Fibroblast of lung (primary cell): Measurements from ENCODE around the gene TEX12. TPM values are rescaled to one million over a fixed set of nuclear protein-coding genes. Genes with fewer than 3 reads are reported as not detected.
"Not testable (repeated sequence)": the region's sequence is repeated elsewhere in the genome, so short reads cannot be mapped to it uniquely, and the experiment has no call there.

Experiments
- DNase-seq, 2 donors: peaks; one replicate each; pipeline versions ENCODE4 v3.0.0 to v3.0.0-alpha.2; 2010; ENCODE audit warnings: low read depth in 2 of 2
- H2AFZ ChIP-seq: 2 replicates; pipeline ENCODE4 v1.5.1; 2012; ENCODE audit warnings: low read length, control low read depth, inconsistent platforms
- H3K27ac ChIP-seq: 2 replicates; pipeline ENCODE4 v1.5.1; 2011; ENCODE audit warnings: low read length, control low read depth; ENCODE audit not compliant: insufficient read depth
- H3K27me3 ChIP-seq: 2 replicates; pipeline ENCODE4 v1.5.1; 2011; ENCODE audit warnings: mild to moderate bottlenecking, low read length; ENCODE audit not compliant: control insufficient read depth, insufficient read depth
- H3K36me3 ChIP-seq: 2 replicates; pipeline ENCODE4 v1.5.1; 2011; ENCODE audit warnings: low read length; ENCODE audit not compliant: control insufficient read depth, insufficient read depth
- H3K4me1 ChIP-seq: 2 replicates; pipeline ENCODE4 v1.5.1; 2011; ENCODE audit warnings: low read length; ENCODE audit not compliant: control insufficient read depth, insufficient read depth; ENCODE audit errors: extremely low read depth
- H3K4me2 ChIP-seq: 2 replicates; pipeline ENCODE4 v1.5.1; 2011; ENCODE audit warnings: low read length, control low read depth; ENCODE audit not compliant: insufficient read depth; ENCODE audit errors: extremely low read depth
- H3K4me3 ChIP-seq, 4 experiments: fragments of 200-600 bp in 1 of 4; sonication (generic) in 1 of 4; replicated peaks in 1 of 4; 2 replicates each; pipeline ENCODE4 v1.5.1; 2011 to 2016; ENCODE audit warnings: low read length in 4 of 4, low read depth in 3 of 4, mild to moderate bottlenecking in 3 of 4, control low read depth in 2 of 4, inconsistent platforms in 1 of 4, mixed read lengths in 1 of 4; ENCODE audit not compliant: insufficient read depth in 1 of 4; ENCODE audit errors: control extremely low read depth in 1 of 4
- H3K79me2 ChIP-seq: 2 replicates; pipeline ENCODE4 v1.5.1; 2012; ENCODE audit warnings: mild to moderate bottlenecking, low read length, inconsistent platforms; ENCODE audit not compliant: control insufficient read depth, insufficient read depth
- H3K9ac ChIP-seq: 2 replicates; pipeline ENCODE4 v1.5.1; 2011; ENCODE audit warnings: mild to moderate bottlenecking, low read length, control low read depth; ENCODE audit not compliant: insufficient read depth
- H3K9me3 ChIP-seq: 2 replicates; pipeline ENCODE4 v1.5.1; 2012; ENCODE audit warnings: low read depth, low read length; ENCODE audit not compliant: control insufficient read depth, insufficient read depth
- H4K20me1 ChIP-seq: 2 replicates; pipeline ENCODE4 v1.5.1; 2011; ENCODE audit warnings: low read length; ENCODE audit not compliant: control insufficient read depth, insufficient read depth; ENCODE audit errors: extremely low read depth
- CTCF ChIP-seq, 2 donors: IDR thresholded peaks in 1 of 2; conservative IDR thresholded peaks in 1 of 2; 1 replicate in 1 of 2; 2 replicates in 1 of 2; pipeline ENCODE4 v1.5.1; 2011 to 2012; ENCODE audit warnings: low read length in 2 of 2, control low read depth in 1 of 2, inconsistent platforms in 1 of 2, low read depth in 1 of 2, mild to moderate bottlenecking in 1 of 2
- EZH2 ChIP-seq: IDR thresholded peaks from 2 replicates; pipeline ENCODE4 v1.5.1; 2012; ENCODE audit warnings: low read length, control low read depth, mild to moderate bottlenecking; ENCODE audit errors: missing control alignments
- polyA plus RNA-seq, 2 donors: library from polyadenylated mRNA; depleted of rRNA in 1 of 2; stranded (reverse) in 1 of 2; unstranded in 1 of 2; fragments of >200 nt; gene quantifications; 2 replicates each; pipeline ENCODE4 v1.2.1, GENCODE V29; 2011 to 2012; ENCODE audit warnings: missing spikeins in 1 of 2
- total RNA-seq: library from RNA; depleted of rRNA; stranded (reverse); fragments of >200 nt; gene quantifications from 2 replicates; pipeline ENCODE4 v1.2.1, GENCODE V29; 2014

The TEX12 gene
- total and polyA plus RNA-seq, 2 donors (not counting 1 experiment from before 2014, with no cell fraction given) = 0.09 to 0.17 TPM

GRCh38 chr11:112160091-112160848, 6.9 kb upstream of the TEX12 start:
- no peaks in the 10 kb centered on the region for H3K79me2 ChIP-seq
- no peak for DNase-seq

GRCh38 chr11:112161012-112161411, 6.2 kb upstream of the TEX12 start:
- Histone ChIP-seq H3K4me3 (no peak overlapping the region), H3K9me3 (no peaks in the 10 kb centered on the region), H3K9ac (no peak overlapping the region), H4K20me1 (no peaks in the 10 kb centered on the region), H3K4me1 (no peaks in the 10 kb centered on the region), H3K36me3 (no peaks in the 10 kb centered on the region), H3K27me3 (no peaks in the 10 kb centered on the region), H3K27ac (no peak overlapping the region), H2AFZ (no peak overlapping the region), H3K4me2 (no peak overlapping the region), H3K79me2 (no peaks in the 10 kb centered on the region)
- no peak for DNase-seq
- TF ChIP-seq CTCF (conservative IDR thresholded peaks at IDR 0.05 in 1 of 2, IDR thresholded peaks at IDR 0.05 in 1 of 2; ENCODE audit: low read depth in 1 of 2, low read length in 2 of 2) = no peak
- TF ChIP-seq EZH2 = no peak

More at GRCh38 chr11:112160091-112160848, 6.9 kb upstream of the TEX12 start:
- Histone ChIP-seq H3K27ac (no peak overlapping the region), H3K9ac (no peak overlapping the region), H3K4me3 (no peak overlapping the region), H3K36me3 (no peaks in the 10 kb centered on the region), H2AFZ (no peak overlapping the region), H3K27me3 (no peaks in the 10 kb centered on the region), H3K4me1 (no peaks in the 10 kb centered on the region), H3K4me2 (no peak overlapping the region), H3K9me3 (no peaks in the 10 kb centered on the region), H4K20me1 (no peaks in the 10 kb centered on the region)
- TF ChIP-seq CTCF (conservative IDR thresholded peaks at IDR 0.05 in 1 of 2, IDR thresholded peaks at IDR 0.05 in 1 of 2; ENCODE audit: low read depth in 1 of 2, low read length in 2 of 2) (no peak), EZH2 (no peak)

GRCh38 chr11:112162200-112162599, 5.0 kb upstream of the TEX12 start:
- not testable (repeated sequence) for H3K9me3 ChIP-seq, H4K20me1 ChIP-seq, H3K27me3 ChIP-seq, H3K27ac ChIP-seq, H3K36me3 ChIP-seq, H2AFZ ChIP-seq, H3K4me3 ChIP-seq, DNase-seq, H3K4me2 ChIP-seq, H3K79me2 ChIP-seq, H3K9ac ChIP-seq, H3K4me1 ChIP-seq
